SH-SY5Y (cell line): ENCODE measurements around the gene SYNDIG1.

Source experiments
- GATA2 ChIP-seq: IDR thresholded peaks from 2 replicates; pipeline ENCODE4 v1.6.1; 2011; ENCODE audit warnings: mild to moderate bottlenecking, low read depth, low read length
- GATA3 ChIP-seq: IDR thresholded peaks from 2 replicates; pipeline ENCODE4 v1.6.1; 2011; ENCODE audit warnings: low read depth, mild to moderate bottlenecking, low read length, moderate library complexity

GRCh38 chr20:24662752-24663365, 193.4 kb downstream of the SYNDIG1 start:
- TF ChIP-seq GATA3 (no peak; the same call in 1 of the 2 replicates), GATA2 (peak; percentile 88)
